ENCODE results near the gene CARNS1. TPM values are rescaled to one million over a fixed set of nuclear protein-coding genes. Genes with fewer than 3 reads are reported as not detected.

CARNS1 gene
- total RNA-seq, 6 donors from 2014 or later, result 0.49 to 4.2 (median 0.89) TPM

DNA sequence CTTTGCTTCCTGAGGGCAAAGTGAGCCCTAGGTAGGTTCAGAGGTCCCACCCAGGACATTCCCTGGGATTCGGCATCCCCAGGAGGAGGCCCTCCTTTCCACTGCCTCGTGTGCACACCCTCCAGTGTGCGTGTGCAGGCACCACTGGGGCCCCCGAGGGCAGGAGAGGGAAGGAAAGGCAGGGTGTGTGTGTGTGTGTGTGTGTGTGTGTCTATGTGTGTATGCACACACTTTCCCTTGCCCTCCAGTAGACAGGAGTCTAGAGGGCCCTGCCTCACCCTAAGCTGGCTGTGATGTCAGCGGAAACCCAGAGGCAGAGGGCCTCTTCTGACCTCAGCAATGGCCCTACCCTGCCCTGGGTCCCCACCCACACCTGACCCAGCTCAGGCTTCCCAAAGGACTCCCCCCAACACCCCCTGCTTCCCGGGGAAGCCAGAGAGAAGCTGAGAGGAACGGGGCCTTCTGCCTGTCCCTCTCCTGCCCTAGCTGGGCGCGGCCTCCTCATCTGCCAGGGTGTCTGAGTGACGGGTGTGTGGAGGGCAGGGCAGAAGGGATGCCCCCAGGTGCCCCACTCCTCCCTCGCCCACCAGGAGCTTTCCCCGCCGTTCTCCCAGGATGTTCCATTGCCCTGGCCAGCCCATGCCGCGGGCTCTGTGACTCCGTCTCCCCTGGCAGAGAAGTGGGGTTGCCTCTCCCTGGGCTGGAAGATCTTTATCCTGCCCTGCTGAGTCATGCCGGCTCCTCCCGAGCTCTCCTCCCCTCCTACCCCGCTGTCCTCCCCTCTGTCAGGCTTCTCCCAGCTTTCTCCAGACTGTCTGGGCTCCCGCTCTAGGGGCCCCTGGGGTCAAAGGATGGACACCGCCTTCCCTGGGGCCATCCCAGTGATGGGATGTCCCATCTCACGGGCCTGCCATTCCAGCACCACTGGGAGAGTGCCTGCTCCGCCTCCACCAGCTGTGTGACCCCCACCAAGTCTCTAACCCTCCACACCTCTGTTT is 36.1 kb upstream of the CARNS1 start:
- WGBS, 2 donors, result 74 to 79% methylated on average over 12 to 22 of the region's 23 CpGs
- H3K9me3 ChIP-seq, result no peaks in the 10 kb centered on the region
- no peaks in the 10 kb centered on the region for H3K27me3 ChIP-seq
- H3K4me1 ChIP-seq, result peaks cover 9 to 33% (median 17%) of the 10 kb centered on the region in 4 donors
- H3K4me3 ChIP-seq, result no peak overlapping the region
- H3K36me3 ChIP-seq, result no peaks in the 10 kb centered on the region
- DNase-seq, result no peak
- TF ChIP-seq EP300 (IDR thresholded peaks at IDR 0.05), result no peak
- TF ChIP-seq, protein P1, sequence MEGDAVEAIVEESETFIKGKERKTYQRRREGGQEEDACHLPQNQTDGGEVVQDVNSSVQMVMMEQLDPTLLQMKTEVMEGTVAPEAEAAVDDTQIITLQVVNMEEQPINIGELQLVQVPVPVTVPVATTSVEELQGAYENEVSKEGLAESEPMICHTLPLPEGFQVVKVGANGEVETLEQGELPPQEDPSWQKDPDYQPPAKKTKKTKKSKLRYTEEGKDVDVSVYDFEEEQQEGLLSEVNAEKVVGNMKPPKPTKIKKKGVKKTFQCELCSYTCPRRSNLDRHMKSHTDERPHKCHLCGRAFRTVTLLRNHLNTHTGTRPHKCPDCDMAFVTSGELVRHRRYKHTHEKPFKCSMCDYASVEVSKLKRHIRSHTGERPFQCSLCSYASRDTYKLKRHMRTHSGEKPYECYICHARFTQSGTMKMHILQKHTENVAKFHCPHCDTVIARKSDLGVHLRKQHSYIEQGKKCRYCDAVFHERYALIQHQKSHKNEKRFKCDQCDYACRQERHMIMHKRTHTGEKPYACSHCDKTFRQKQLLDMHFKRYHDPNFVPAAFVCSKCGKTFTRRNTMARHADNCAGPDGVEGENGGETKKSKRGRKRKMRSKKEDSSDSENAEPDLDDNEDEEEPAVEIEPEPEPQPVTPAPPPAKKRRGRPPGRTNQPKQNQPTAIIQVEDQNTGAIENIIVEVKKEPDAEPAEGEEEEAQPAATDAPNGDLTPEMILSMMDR (IDR thresholded peaks at IDR 0.05), result no peak
- TF ChIP-seq POLR2AphosphoS5 (IDR thresholded peaks at IDR 0.05), result no peak
- no peak overlapping the region for H3K27ac ChIP-seq
- peak in 1 of 2 donors; percentile 68 for ATAC-seq (ENCODE audit: low FRiP score in 2 of 2)

DNA sequence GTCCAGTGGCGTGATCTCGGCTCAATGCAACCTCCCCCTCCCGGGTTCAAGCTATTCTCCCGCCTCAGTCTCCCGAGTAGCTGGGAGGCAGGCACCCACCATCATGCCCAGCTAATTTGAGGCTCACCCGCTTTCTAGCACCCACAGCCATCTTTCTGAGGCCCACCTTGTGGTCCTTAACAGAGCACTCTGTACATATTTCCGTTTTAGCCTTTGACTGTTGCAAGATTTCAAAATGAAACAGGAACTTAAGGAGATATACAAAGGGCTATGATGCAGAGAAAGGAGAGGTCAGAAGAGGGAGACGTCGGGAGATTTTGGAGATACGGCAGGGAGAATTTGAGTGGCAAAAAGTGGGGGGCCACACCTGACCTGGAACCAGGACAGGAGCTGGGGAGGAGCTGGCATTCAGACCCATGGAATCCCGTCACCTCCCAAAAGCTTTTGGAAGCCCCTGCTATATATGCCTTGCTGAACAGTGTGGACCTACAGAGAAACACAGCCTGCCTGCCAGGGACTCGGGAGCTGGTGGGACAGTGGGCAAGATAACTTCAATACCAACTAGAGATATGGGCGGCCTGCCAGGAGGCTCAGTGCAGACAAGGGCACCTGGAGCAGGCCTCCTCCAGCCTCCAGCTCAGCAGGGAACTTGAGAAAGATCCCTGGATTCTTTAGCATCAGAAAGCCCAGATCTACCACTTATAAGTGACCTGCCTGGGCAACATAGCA is 34.1 kb upstream of the CARNS1 start:
- TF ChIP-seq POLR2AphosphoS5 (IDR thresholded peaks at IDR 0.05) (no peak), POLR2A (IDR thresholded peaks at IDR 0.05) (peak in 1 of 4 donors; percentile 27)
- no peaks in the 10 kb centered on the region for H3K9me3 ChIP-seq
- no peaks in the 10 kb centered on the region for H3K36me3 ChIP-seq
- H3K27ac ChIP-seq, result peak overlapping the region; percentile 22 to 69 (median 46)
- peak in 1 of 2 donors; percentile 14 for ATAC-seq (ENCODE audit: low FRiP score in 2 of 2)
- H3K4me1 ChIP-seq, result peaks cover 3 to 25% (median 9%) of the 10 kb centered on the region in 4 donors
- no peaks in the 10 kb centered on the region for H3K27me3 ChIP-seq
- DNase-seq, result no peak
- H3K4me3 ChIP-seq, result no peak overlapping the region
- WGBS, 2 donors, result 58 to 67% methylated on average over 13 of the region's 13 CpGs

DNA sequence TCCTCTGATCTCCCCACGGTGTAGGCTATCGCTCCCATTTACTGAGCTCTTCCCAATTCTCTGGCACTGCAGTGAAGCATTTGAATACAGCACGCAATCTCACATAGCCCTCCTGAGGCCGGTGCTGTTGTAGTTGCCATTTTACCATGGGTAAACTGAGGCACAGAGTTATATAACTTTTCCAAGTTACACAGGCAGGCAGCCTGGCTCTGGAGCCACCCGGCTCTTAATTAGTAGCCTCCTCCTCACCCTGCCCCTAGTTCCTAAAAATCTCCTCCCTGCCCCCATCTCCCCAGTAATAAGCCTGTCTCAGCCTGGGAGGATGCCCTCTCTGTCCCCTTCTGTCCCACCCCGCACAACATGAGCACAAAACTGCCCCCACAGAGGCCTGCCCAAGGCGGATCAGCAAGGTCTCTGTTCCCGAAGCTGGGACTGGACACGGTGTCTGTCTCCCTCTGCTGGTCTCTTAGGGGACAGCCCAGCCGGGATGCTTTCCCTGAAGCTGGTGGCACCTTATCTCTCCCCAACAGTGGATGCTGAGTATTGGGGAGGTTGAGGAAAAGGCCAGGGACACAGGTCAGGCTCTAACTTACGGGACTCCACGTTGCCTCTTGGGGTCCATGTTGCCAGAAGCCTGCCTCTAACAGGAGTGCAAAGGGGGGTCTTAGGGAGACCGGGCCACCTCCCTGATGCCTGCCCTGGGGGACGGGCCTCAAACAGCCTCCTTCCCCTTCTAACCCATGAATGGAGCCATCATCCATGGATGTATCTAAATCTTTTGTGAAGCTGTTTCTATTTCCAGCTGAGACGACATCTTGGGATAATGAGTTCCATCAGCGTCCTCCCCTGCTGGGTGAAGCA is 33.0 kb upstream of the CARNS1 start:
- H3K27ac ChIP-seq, result no peak overlapping the region
- 43 to 46% methylated on average over 12 to 16 of the region's 16 CpGs for WGBS, 2 donors
- no peak for TF ChIP-seq POLR2AphosphoS5 (IDR thresholded peaks at IDR 0.05)
- no peak for TF ChIP-seq EP300 (IDR thresholded peaks at IDR 0.05)
- TF ChIP-seq, protein P1 (IDR thresholded peaks at IDR 0.05), result peak; percentile 91 to 97 (median 96)
- TF ChIP-seq POLR2A (IDR thresholded peaks at IDR 0.05), result no peak
- ATAC-seq (ENCODE audit: low FRiP score in 2 of 2), result peak; percentile 87 to 92
- no peaks in the 10 kb centered on the region for H3K9me3 ChIP-seq
- H3K27me3 ChIP-seq, result no peaks in the 10 kb centered on the region
- DNase-seq, result peak in 1 of 2 donors; percentile 87
- no peaks in the 10 kb centered on the region for H3K36me3 ChIP-seq
- peaks cover 3 to 25% (median 9%) of the 10 kb centered on the region in 4 donors for H3K4me1 ChIP-seq
- H3K4me3 ChIP-seq, result no peak overlapping the region

DNA sequence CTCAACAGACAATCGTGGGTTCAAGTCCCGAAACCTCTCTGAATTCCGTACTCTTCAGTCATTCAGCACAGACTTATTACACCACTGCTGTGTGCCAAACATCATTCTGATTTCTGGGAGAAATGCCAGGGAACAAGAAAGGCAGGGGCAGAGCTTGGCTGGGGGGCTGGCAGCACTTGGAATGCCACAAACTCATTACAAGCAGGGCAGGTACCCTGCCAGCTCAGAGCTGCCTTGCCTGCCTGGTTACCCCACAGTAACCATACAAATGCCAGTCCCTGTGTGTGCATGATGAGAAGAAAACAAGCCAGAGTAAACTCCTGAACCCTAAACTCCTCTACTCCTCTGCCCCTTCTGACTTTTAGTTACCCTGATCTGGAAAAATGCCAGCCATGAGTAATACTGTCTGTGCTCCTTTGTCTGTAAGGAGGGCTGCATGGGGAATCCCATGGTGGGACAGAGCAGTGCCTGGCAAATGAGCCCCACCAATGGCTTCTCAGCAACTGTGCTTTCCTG is 30.6 kb upstream of the CARNS1 start:
- ATAC-seq (ENCODE audit: low FRiP score in 2 of 2) (no peak), DNase-seq (no peak)
- no peaks in the 10 kb centered on the region for H3K9me3 ChIP-seq
- no peak overlapping the region for H3K27ac ChIP-seq
- H3K4me3 ChIP-seq, result no peak overlapping the region
- no peaks in the 10 kb centered on the region for H3K27me3 ChIP-seq
- 56% methylated on average over 3 of the region's 3 CpGs; no CpG with 5 or more reads in 1 of the 2 donors for WGBS, 2 donors
- peaks cover 3 to 29% (median 9%) of the 10 kb centered on the region in 4 donors for H3K4me1 ChIP-seq
- H3K36me3 ChIP-seq, result no peaks in the 10 kb centered on the region
- TF ChIP-seq, protein P1 (IDR thresholded peaks at IDR 0.05), result no peak
- TF ChIP-seq POLR2AphosphoS5 (IDR thresholded peaks at IDR 0.05) (no peak), EP300 (IDR thresholded peaks at IDR 0.05) (no peak), POLR2A (IDR thresholded peaks at IDR 0.05) (no peak)

Measured in upper lobe of left lung (tissue), 6 donors.